Measurements from ENCODE around the gene ABCB8. TPM values are rescaled to one million over a fixed set of nuclear protein-coding genes. Genes with fewer than 3 reads are reported as not detected.

The ABCB8 gene
- polyA plus RNA-seq, 1 of the 3 experiments (the other 2 are of a cell fraction), result 36.0 TPM

DNA sequence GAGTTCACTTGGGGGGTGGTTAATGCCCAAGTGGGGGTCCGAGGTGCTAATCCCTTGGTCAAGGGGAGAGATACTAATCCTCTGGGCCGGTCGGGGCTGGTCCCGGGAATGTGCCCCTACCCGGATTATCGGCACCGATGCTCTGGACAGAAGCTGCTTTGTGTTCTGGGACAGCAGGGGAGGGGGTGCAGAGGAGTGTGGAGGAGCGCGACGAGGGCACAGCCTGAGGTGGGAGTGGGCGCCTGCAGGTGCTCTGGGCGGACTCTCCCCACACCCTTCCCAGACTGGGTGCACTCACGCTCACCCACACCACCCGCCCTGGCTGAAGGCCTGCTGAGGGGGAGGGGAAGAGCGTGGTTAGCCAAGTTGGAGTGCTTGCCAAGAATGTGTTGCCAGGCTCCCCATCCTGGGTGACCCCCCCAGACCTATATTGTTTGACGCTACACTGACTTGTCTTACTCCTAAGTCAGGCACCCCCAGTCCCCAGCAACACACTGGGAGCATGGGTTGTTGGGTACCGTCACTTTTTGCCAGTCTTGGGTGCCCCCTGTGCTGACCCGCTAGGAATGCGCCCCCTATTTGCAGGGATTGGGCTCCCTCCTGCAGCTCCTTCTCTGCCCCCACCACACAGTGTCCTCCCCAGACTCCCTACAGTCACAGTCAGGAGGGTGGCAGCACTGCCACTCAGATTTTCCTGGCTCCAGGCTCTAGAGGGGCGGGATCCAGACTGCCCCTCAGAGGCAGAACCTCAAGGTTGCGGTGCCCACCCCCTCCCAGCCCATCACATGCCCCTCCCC, 32.4 kb downstream of the ABCB8 start (continued):
- no peak for TF ChIP-seq FOSL2 (IDR thresholded peaks at IDR 0.05; ENCODE audit: borderline replicate concordance, low read depth)
- peak; percentile 97 for TF ChIP-seq NFIC (IDR thresholded peaks at IDR 0.05; ENCODE audit: borderline replicate concordance)
- no peak for TF ChIP-seq ELF1 (IDR thresholded peaks at IDR 0.05)
- TF ChIP-seq SMC3 (IDR thresholded peaks at IDR 0.05; ENCODE audit: low read depth, low read length), result peak; percentile 1; the same call in 1 of the 2 replicates
- peak; percentile 42; the same call in 1 of the 2 replicates for TF ChIP-seq TCF12 (IDR thresholded peaks at IDR 0.05)
- no peak for TF ChIP-seq FOXM1 (IDR thresholded peaks at IDR 0.05; ENCODE audit: low read depth)

DNA sequence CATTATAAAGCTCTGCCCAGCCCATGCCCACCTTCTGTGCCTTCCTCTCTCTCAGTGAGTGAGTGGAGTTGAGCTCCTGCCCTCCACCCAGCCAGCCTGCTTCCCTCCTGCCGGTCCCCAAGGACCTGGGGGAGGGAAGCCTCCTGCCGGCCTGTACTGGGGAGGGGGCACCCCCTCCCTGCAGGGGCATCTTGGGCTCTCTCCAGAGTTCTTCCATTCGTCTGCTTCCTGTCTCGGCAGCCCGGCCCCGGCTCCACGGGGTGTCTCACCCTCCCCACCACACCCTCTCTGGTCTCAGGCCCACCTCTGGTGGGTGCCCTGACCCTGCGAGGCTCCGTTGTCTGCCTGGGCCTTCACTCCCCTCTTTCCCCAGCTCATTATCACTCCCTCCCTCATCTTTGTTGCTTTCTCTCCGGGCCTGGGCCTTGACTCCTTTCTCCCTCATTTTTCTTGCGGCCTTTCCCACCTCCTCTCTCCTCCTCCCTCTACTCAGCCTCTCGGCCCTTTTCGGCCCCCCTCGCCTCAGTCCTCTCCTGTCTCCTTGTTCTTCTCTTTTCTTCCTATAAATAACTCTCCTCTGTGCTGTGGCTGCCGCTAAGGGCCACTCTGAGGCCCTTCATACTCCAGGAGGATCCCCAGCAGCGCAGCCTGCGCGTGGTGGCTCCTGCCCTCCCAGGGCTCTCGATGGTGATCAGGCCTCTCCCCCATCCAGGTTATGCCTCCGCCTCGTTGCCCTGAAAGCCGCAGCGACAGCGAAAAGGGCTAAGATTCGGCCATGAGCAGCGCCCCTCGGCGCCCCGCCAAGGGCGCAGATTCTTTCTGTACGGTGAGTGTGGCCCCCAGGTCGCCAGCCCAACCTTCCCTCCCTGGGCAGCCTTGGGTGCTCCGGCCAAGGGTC, 33.2 kb downstream of the ABCB8 start:
- Histone ChIP-seq H2AFZ (ENCODE audit: low read depth) (no peak overlapping the region), H3K27ac (ENCODE audit: low read depth in 2 of 2, low read length in 1 of 2) (peak overlapping the region; percentile 95 to 99; a peak in 3 of 4 replicates), H3K9ac (peak overlapping the region; percentile 84; the same call in 1 of the 2 replicates), H3F3A (replicated peaks; ENCODE audit: insufficient read depth) (no peaks in the 10 kb centered on the region), H3K79me2 (ENCODE audit: insufficient read depth) (peaks cover 73% of the 10 kb centered on the region), H3K4me3 (ENCODE audit: low read depth in 2 of 2, low read length in 1 of 2) (peak overlapping the region; percentile 66 to 99), H3K9me2 (no peaks in the 10 kb centered on the region), H3K27me3 (ENCODE audit: insufficient read depth) (no peaks in the 10 kb centered on the region), H3K36me3 (replicated peaks in 1 of 2; ENCODE audit: control insufficient read depth in 1 of 2, insufficient read depth in 2 of 2, low read length in 1 of 2) (peaks cover 24 to 36% of the 10 kb centered on the region in 2 experiments), H3K4me2 (peak overlapping the region; percentile 85), H3K4me1 (ENCODE audit: control insufficient read depth in 1 of 2, insufficient read depth in 2 of 2, low read depth in 1 of 2, low read length in 1 of 2) (peaks cover 28 to 41% of the 10 kb centered on the region in 2 experiments), H3K9me3 (no peaks in the 10 kb centered on the region), H4K20me1 (ENCODE audit: insufficient read depth) (peaks cover 40% of the 10 kb centered on the region)
- ChIA-PET CTCF (interaction anchor here (1.0 to 12.2 kb wide), 14 partner anchors 11 to 182 kb away, joined by 3 to 126 read pairs (median 6); partner anchors contain the start of genes FASTK and TMUB1), POLR2A (interaction anchor here (1.2 to 1.5 kb wide), 3 partner anchors 19 to 52 kb away, joined by 5 to 7 read pairs (median 5); partner anchors contain the start of genes ABCB8 and FASTK)
- TF ChIP-seq CHD2 (IDR thresholded peaks at IDR 0.05; ENCODE audit: low read length, partially characterized antibody) (no peak), FOXJ3 (CRISPR knock-in tag; IDR thresholded peaks at IDR 0.05) (no peak), TAF1 (IDR thresholded peaks at IDR 0.05; ENCODE audit: borderline replicate concordance, low read depth, low read length) (no peak), NRF1 (IDR thresholded peaks at IDR 0.05; ENCODE audit: low read depth, low read length) (no peak), CTCF (IDR thresholded peaks at IDR 0.05) (no peak), ELF1 (IDR thresholded peaks at IDR 0.05) (no peak), RXRA (IDR thresholded peaks at IDR 0.05; ENCODE audit: borderline replicate concordance, low read depth) (no peak), RAD21 (IDR thresholded peaks at IDR 0.05; ENCODE audit: low read length) (no peak), YY1 (IDR thresholded peaks at IDR 0.05; ENCODE audit: low read depth) (no peak), MAX (IDR thresholded peaks at IDR 0.05; ENCODE audit: low read depth) (no peak), EZH2phosphoT487 (IDR thresholded peaks at IDR 0.05; ENCODE audit: borderline replicate concordance, low read depth) (no peak), MXI1 (IDR thresholded peaks at IDR 0.05; ENCODE audit: low read depth, low read length) (no peak), RFX5 (IDR thresholded peaks at IDR 0.05; ENCODE audit: low read length) (no peak), MEF2A (IDR thresholded peaks at IDR 0.05; ENCODE audit: borderline replicate concordance, low read depth) (no peak)
- DNase-seq, result no peak
- 71% methylated on average over 32 of the region's 33 CpGs for WGBS (ENCODE audit: low lambda C conversion rate)

Measured in SK-N-SH (cell line).